T-helper 22 cell (primary cell): ENCODE measurements around the gene IQGAP3.
A peak's percentile ranks its signal among the peaks of the same experiment; 100 is the strongest.

Experiments
- DNase-seq: peaks from one replicate; pipeline ENCODE4 v3.0.0-alpha.2; 2020; ENCODE audit warnings: low read depth

Gene IQGAP3

DNA sequence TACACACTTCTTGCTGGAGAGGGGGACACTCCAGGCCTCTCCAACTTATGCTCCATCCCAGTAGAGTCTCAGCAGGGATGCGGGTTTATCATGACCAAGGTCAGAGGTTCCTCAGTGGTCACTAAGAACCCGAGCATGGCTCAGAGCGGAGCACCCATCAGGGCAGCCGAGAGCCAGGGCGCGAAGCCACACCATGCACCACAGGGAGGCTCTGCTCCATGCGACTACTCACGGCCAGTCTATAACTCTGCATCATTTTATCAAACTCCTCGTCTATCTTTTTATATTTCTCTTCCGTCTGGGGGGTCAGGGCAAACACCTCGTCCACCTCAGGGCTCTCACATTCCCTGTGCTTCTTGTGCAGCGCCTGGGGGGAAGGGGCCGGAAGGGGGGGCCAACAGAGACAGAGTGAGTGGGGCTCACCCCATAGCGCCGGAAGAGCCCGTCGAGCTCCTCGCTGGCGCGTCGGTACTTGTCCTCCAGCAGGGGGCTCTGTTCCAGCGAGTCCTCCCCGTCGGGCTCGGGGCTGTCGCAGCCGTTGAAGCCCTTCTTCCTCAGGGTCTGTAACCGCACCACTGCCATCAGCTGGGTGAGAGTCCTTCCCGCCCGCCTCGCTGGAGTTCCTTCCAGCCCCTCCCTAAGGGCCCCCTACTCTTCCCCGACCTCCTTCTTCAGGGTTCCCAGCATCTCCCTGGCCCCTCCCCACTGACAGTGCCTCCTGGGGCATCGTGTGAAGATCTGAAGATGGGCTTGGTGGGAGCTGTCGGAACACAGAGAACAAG lies 91.8 kb downstream of the IQGAP3 start:
- peak; percentile 63 for DNase-seq

DNA sequence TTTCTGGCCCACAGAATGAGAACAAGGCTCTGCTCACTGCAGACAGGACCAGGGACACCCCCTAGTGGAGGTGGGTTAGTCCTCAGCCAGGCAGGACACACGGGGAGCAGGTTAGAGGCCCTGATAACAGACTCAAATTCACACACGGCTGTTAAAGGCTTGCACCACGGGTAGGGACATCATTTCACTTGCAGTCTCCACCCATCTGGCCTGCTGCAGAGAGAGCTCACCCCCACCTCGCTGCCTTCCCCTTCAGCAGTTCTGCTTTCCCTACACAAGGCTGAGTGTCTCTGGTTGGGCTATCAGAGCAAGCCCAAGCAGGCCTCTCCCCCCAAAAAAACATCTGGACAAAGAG lies 92.4 kb downstream of the IQGAP3 start:
- no peak for DNase-seq

DNA sequence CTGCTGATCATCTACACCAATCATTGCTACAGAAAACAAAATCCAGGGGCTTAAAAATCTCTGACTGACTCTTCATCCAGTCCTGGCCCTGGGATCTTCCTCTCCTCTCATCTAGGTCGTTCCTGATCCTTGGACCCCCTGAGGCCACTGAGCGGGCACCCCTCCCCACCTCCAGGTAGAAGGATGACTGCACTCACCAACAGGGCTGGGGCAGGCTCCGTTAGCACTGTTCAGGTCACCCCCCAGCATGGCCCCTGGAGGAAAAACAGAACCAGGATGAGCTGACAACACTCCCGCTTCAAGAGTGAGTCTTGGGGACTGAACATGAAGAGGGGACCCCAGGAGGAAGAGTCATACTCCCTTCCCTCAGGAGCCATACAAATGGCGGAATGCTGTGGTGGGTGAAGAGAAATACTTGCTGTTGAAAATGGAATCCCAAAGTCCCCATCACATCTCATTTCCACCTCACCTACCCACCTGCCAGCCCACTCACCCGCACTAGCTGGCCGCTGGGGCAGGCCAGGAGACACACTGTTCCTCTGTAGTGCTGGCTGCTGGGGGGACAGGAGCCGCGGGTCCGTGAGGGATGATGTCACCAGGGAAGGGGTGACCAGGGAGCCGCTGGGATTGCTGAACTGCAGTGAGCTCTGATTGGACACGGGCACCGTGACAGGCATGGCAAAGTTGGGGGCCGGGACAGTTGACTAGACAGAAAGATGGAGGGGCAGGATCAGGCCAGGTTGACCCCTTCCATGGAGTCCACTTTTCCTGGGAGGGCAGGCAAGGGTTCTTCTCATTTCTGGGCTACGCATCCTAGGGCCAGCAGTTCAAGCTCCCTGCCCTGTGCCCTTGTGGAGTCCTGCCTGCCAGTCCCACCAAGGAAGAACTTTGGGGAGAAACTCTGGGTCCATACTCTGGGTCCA lies 93.0 kb downstream of the IQGAP3 start:
- DNase-seq, result no peak

DNA sequence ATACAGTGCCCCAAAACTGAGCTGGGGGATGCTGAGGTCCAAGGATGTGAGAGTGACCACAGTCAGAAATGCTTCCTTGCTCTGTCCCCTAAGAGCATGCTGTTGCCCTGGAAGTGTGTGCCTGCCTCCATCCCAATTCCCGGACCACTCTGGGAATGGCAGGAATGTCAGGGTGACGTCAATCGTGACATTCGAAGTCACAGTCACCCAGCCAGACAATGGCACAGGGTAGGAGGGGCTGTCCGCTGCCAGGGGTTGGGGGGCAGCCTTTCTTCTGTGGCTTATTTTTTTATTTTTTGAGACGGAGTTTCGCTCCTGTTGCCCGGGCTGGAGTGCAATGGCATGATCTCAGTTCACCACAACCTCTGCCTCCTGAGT lies 94.1 kb downstream of the IQGAP3 start:
- DNase-seq, result no peak

DNA sequence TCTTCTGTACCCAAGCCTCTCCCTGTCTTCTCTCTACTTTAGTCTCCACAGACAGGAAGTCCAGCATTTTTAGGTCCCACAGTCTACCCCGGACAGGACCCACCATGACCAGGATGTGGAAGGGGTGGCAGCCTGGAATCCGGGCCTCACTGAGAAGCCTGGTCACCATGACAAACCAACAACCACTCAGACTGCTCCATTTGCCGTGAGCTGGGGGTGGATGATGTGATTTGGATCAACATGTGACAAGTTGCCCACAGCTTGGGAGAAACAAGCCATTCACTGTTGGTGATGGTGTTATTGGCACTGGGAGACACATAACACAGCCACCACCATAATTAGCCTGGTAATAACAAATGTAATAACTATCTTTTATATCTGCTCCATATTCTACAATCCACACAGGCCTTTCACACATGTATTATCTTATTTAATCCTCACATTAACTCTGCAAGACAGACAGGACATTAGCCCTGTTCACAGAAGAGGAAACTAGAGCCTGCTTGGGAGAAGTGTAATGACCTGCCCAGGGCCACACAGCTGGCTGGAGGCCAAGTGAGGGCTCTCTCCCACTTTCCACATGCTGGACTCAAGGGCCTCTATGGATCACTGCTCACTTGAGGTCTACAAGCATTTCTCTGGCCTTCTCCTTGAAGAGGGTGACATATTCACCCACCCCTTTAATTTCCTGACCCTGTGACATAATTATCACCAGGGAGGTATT lies 94.7 kb downstream of the IQGAP3 start:
- DNase-seq, result no peak

DNA sequence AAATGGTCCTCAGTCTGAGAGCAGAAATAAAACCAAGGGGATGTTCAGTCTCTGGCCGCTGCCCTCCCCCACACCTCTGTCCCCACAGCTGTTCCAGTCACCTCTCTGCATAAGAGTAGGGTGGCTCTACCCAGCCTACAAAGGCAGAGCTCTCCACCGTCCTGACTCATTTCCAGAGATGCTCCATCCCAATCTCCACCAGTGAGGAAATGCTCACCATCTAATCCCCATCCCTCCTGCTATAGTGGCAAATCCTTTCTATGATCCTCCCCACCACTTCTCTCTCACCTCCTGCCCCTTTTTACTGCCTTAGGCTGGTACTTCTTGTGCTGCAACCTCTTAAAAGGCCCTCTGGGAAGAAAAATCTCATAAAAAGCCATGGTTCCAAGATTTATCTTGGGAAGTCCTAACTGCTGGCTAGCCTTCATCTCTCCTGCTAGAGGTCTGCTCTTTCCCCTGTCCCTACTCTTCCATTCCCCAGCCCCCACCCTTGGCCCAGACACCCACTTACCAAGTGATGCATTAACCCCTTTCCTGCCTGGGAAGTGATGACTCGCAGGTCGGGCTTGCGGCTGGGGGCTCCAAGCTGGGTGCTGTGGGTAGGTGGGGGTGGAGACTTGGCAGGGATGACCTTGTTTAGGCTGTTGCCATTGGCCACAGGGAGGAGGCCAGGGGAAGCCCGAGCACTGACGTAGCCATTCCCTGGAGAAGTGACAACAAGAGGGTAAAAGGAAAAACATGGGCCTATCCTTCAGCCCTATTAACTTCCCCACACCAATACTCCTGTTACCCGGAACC lies 95.7 kb downstream of the IQGAP3 start:
- DNase-seq, result no peak

DNA sequence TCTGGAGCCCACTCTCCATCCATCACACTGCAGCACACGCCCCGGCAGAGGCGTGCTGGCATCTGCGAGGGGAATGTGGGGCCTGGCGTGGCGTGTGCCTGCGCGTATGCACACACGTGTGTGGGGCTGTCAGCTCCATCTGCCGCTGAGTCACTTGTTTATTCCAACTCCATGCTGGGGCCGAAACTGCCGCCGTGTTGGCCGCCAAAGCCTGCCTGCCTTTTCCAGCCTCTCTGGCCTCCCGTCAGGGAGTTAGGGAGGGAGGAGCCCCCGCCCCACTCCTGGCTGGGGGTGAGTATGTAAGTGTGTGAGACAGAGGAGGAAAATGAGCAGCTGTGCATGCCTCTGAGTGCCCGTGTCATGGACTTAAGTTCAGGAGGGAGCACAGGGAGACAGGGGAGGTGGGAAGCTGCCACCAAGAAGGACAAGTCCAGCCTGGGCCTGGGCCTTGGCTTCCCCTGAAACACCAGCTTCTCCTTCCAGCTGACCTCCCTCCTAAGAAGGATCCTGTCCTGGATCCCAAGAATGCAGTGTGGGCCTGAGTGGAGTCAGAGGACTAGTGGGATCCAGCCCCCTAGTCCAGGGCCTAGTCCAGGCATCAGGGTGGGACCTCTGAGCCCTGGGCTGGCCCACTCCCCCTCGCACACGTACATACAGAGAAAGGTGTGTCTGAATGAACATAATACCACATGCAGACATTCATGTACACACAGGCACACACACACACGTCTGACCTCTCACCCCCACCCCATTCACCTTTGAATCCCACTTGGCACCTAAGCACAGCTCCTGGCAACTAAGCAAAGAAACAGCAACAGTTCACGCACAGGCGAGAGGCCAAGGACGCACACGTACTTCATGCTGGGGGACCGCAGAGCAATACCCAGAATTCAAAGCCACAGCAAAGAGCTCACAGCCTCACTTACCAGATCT lies 96.5 kb downstream of the IQGAP3 start:
- no peak for DNase-seq
